HG03045 (cell line): ENCODE results near the gene LIMA1.
A peak's percentile ranks its signal among the peaks of the same experiment; 100 is the strongest.
"Not testable (repeated sequence)": the region's sequence is repeated elsewhere in the genome, so short reads cannot be mapped to it uniquely, and the experiment has no call there.

Experiments
- ATAC-seq: cut with Tn5 transposase; IDR thresholded peaks from one replicate; pipeline ENCODE4 v1.9.1; 2021; ENCODE audit warnings: mild to moderate bottlenecking, moderate library complexity; ENCODE audit not compliant: unreplicated experiment

LIMA1 gene

DNA sequence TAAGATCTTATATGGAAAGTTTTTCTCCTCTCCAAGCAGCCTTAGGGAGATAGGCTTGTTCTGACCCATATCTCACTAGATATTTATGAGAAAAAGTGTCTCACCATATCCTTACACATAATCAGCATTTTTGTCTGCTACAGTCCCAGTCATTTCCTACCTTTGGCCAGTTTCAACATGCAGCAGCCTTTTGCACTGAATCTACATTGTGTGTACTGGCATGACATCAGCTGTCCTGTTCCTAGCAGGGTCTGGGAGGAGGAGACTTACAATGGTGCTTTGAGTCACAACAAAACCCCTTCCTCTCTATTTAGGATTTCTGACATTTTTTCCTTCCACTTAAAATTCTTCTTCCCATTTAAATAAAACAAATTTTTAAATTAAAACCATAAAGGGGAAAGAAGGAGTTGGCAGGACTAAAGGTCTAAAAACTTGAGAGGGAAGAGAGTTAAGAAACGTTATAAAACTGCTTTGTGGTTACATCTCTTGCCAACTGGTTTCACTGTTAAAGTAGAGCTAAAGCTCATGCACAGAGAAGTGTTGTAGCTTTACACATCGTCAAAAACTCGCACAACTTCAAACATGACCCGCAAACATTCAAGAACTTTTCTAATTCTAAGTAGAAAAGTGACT, 62.8 kb downstream of the LIMA1 start:
- peak; percentile 47 for ATAC-seq

DNA sequence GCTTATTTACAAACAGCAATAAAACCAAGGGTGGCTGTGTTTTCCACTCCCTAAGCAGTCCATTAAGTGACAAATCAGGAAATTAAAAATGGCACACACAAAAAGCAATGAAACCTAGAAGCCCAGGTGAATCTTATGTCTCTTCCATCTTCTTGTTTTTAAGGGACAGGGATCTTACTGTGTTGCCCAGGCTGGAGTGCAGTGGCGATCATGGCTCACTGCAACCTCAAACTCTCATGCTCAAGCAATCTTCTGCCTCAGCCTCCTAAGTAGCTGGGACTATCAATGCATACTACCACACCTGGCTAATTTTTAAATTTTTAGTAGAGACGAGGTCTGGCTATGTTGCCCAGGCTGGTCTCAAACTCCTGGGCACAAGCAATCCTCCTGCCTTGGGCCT, 63.8 kb downstream of the LIMA1 start:
- ATAC-seq: no peak

DNA sequence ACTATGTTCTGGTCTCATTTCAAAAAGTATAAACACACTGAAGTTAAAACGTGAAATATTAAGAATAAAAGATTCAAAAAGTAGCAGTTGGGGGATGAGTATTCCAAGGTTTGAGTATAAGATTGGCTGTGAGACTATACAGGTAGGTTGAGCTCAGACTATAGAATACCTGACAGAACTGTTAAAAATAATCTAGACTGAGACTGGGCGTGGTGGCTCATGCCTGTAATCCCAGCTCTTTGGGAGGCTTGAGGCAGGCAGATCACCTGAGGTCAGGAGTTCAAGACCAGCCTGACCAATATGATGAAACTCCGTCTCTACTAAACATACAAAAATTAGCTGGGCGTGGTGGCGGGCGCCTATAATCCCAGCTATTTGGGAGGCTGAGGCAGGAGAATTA, 64.3 kb downstream of the LIMA1 start:
- ATAC-seq: not testable (repeated sequence)

GRCh38 chr12:50218386-50218785, 64.9 kb downstream of the LIMA1 start:
- no peak for ATAC-seq

DNA sequence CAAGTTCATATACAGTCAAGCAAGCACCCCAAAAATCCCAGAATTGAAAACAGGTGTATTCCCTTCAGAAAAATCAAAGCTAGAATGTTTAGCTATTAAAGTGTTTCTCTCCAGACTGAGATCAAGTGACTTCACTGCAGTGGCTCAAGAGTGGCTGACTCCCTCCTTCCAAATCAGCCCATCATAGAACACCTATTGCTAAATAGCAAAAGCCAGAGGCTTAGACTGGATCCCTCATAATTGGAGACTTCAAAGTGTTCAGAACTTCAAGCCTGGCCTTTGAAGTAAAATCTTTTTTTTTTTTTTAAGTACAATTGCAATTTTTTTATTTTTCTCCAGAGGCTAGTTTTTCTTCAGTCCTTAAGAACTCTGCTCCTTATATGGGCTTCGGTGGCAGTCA, 66.1 kb downstream of the LIMA1 start:
- no peak for ATAC-seq

- no peak for ATAC-seq
Measured at GRCh38 chr12:50215033-50215432, 68.3 kb downstream of the LIMA1 start.

- ATAC-seq: no peak
Measured at GRCh38 chr12:50214018-50214417, 69.3 kb downstream of the LIMA1 start.

GRCh38 chr12:50213439-50213838, 69.9 kb downstream of the LIMA1 start:
- no peak for ATAC-seq

DNA sequence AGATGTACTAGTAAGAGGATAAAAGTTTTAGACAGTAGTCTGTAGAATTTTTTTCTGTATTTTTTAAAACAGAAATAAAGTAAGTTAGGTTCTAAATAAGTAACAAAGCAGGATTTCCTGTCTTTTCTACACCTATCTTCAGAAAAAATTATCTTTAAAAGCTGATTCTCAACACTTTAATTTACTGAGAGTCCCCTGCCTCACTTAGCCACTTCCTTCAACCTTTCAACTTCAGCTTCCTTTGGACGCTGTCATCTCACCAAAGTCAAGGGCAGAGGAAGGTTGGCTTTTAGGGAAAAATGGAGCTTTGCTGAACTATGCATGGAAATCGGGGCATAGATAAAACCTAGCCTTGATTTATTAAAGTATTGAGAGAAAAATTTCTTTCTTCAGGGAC, 71.3 kb downstream of the LIMA1 start:
- no peak for ATAC-seq

- no peak for ATAC-seq
Measured at GRCh38 chr12:50211392-50212070, 71.8 kb downstream of the LIMA1 start.

- no peak for ATAC-seq
Measured at GRCh38 chr12:50207424-50207823, 75.9 kb downstream of the LIMA1 start.

GRCh38 chr12:50205648-50206047, 77.7 kb downstream of the LIMA1 start:
- ATAC-seq: no peak

DNA sequence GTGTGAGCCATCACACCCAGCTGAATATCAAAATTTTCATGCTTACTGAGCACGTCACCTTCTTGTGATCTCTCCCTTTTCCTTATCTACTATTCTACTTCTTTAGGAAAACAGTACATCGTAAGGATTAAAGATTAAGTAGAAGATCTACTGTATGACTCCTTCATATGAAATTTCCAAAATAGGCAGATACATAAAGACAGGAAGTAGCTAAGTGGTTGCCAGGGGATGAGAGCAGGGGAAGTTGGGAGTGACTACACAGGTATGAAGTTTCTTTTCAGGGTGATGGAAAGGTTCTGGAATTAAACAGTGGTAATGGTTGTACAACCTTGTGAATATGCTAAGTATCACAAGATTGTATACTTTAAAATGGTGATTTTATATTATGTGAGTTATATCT, 79.6 kb downstream of the LIMA1 start:
- no peak for ATAC-seq

- ATAC-seq: no peak
Measured at GRCh38 chr12:50201987-50202521, 81.3 kb downstream of the LIMA1 start.

GRCh38 chr12:50200552-50201273, 82.6 kb downstream of the LIMA1 start:
- no peak for ATAC-seq

DNA sequence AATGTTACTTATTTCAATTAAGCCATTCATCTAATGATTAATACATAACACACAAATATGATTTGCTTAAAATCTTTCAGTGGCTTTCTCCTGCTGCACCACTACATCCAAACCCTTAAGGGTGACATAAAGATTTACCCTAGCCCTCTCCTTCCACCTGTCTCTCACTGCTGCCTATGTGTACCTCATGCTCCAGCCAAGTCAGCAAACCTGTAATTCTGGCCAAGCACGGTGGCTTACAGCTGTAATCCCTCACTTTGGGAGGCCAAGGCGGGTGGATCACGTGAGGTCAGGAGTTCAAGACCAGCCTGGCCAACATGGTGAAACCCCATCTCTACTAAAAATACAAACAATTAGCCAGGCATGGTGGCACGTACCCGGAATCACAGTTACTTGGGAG, 84.5 kb downstream of the LIMA1 start:
- no peak for ATAC-seq

GRCh38 chr12:50197297-50197727, 86.0 kb downstream of the LIMA1 start:
- ATAC-seq: no peak

GRCh38 chr12:50196537-50196936, 86.8 kb downstream of the LIMA1 start:
- ATAC-seq: no peak

GRCh38 chr12:50195832-50196231, 87.5 kb downstream of the LIMA1 start:
- no peak for ATAC-seq

DNA sequence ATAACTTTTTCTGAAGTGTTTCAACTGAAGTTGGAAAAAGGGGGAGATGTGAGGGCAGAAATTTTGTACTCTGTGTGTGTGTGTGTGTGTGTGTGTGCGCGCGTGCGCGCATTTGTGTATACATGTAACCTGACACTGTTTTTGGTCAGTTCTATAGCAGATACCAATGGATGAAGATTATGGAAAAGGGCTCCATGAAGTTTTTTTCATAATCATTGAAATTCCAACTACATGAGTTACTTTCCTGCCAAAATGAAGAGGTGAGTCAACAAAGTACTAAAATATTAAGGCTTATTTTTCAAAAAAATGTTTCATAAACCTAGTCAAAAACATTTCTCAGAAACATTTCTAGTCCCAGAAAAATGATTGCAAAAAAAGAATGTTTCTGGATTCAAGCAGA, 90.4 kb downstream of the LIMA1 start:
- ATAC-seq: no peak

- ATAC-seq: no peak
Measured at GRCh38 chr12:50192236-50192635, 91.1 kb downstream of the LIMA1 start.

DNA sequence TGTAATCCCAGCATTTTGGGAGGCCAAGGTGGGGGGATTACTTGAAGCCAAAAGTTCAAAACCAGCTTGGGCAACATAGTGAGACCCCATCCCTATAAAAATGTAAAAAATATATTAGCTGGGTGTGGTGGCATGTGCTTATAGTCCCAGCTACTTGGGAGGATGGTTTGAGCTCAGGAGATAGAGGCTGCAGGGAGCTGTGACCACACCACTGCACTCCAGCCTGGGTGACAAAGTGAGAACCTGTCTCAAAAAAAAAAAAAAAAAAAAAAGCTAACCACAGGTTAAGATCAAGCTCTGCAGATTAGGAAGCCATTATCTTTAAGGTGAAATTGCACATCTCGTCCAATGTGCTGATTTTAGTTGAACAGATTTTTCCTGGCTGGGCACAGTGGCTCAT, 92.5 kb downstream of the LIMA1 start:
- ATAC-seq: no peak
